Measurements from ENCODE around the gene RABL6. TPM values are rescaled to one million over a fixed set of nuclear protein-coding genes. Genes with fewer than 3 reads are reported as not detected.
"Not testable (repeated sequence)": the region's sequence is repeated elsewhere in the genome, so short reads cannot be mapped to it uniquely, and the experiment has no call there.

The RABL6 gene
- total RNA-seq, 2 donors from 2014 or later: 76.6 to 124 TPM

DNA sequence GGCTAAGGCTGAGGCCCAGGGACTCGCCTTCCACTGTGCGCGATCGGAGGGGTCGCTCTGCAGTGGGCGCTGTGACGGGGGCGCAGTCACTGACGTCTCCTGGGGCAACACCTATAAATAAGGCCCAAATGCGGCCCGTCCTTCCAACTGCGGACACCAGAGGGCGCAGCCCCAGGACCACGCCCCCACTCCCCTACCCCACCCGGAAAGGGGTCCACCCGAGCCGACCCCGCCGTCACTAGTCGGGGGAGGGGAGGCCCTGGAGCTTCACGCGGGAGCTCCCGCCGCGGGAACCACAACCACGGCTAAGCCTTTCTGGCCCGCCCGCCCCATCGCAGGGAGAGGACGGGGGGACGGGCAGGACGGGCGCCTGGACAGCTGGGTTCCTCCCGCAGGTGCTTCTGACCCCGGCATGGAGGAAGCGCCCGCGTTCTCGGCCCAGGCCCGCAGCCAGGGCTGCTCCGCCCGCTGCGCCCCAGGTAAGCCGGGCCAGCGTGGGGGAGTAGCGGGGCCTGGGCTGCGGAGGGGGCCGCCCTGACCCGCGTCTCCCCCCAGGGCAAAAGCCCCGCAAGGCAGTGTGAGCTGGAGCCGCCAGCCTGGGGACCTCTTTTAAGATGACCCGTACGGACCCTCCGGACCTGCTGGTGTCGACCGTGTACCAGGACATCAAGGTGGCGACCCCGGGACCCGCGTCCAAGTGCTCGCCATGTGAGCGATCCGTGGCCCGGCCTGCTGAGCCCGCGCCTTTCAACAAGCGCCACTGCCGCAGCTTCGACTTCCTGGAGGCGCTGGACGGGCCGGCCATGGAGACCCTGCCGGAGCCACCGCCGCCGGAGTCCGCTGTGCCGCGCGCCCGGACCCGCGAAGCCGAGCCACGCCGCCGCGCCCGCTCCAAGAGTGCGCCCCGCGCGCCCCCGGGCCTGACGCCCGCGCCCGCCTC lies 36.3 kb downstream of the RABL6 start:
- intact Hi-C loops (cut with DNase I): loop anchor here (5.0 to 10.0 kb wide), 2 partner anchors 119 to 193 kb away; no protein-coding TSS in a partner anchor
- H3K4me3 ChIP-seq; H3K36me3 ChIP-seq; H3K9me3 ChIP-seq; H3K27ac ChIP-seq; H3K27me3 ChIP-seq (replicated peaks; ENCODE audit: insufficient read depth); DNase-seq (ENCODE audit: low spot score): not testable (repeated sequence)
- WGBS: 2% methylated on average over 72 of the region's 99 CpGs
- TF ChIP-seq, protein P1, sequence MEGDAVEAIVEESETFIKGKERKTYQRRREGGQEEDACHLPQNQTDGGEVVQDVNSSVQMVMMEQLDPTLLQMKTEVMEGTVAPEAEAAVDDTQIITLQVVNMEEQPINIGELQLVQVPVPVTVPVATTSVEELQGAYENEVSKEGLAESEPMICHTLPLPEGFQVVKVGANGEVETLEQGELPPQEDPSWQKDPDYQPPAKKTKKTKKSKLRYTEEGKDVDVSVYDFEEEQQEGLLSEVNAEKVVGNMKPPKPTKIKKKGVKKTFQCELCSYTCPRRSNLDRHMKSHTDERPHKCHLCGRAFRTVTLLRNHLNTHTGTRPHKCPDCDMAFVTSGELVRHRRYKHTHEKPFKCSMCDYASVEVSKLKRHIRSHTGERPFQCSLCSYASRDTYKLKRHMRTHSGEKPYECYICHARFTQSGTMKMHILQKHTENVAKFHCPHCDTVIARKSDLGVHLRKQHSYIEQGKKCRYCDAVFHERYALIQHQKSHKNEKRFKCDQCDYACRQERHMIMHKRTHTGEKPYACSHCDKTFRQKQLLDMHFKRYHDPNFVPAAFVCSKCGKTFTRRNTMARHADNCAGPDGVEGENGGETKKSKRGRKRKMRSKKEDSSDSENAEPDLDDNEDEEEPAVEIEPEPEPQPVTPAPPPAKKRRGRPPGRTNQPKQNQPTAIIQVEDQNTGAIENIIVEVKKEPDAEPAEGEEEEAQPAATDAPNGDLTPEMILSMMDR (IDR thresholded peaks at IDR 0.05): peak; percentile 48 to 78 (median 63)
- peaks cover 13% of the 10 kb centered on the region for H3K4me1 ChIP-seq (replicated peaks)

DNA sequence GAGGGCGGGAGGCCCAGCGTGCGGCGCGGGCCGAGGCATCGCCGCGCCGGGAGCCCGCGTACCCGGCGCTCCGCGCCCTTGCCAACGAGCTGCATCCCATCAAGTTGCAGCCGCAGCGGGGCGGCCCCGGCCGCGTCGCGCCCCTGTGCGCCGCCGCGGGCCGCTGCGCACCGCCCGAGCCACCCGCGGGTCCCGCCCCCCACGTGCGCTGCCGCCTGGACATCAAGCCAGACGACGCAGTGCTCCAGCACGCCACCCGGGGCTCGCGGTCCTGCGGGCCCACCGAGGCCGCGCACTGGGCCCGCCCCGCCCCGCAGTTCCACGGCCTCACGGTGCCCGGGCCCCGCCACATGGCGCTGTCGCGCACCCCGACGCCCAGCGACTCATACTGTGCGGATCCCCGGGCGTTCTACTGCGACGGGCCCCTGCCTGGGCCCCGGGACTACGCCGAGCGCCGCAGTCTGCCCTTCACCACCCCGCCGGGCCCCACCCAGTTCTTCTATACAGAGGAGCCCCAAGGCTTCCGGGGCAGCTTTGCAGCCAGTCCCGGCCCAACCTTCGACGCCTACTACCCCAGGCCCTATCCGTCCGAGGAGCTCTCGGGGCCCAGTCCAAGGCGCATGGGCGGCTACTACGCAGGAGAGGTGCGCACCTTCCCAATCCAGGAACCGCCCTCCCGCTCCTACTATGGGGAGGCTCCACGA lies 37.2 kb downstream of the RABL6 start:
- Histone ChIP-seq H3K36me3 (no peaks in the 10 kb centered on the region), H3K27ac (no peak overlapping the region), H3K9me3 (no peaks in the 10 kb centered on the region), H3K4me1 (replicated peaks) (peaks cover 13% of the 10 kb centered on the region), H3K27me3 (replicated peaks; ENCODE audit: insufficient read depth) (no peaks in the 10 kb centered on the region), H3K4me3 (no peak overlapping the region)
- WGBS: 31% methylated on average over 58 of the region's 88 CpGs
- TF ChIP-seq POLR2A (IDR thresholded peaks at IDR 0.05) (no peak), POLR2AphosphoS5 (IDR thresholded peaks at IDR 0.05) (no peak)
- TF ChIP-seq, protein P1 (IDR thresholded peaks at IDR 0.05): no peak
- DNase-seq (ENCODE audit: low spot score): no peak
- intact Hi-C loops (cut with DNase I): loop anchor here (5.0 to 10.0 kb wide), 3 partner anchors 53 to 192 kb away; partner anchors contain the start of gene TMEM141

DNA sequence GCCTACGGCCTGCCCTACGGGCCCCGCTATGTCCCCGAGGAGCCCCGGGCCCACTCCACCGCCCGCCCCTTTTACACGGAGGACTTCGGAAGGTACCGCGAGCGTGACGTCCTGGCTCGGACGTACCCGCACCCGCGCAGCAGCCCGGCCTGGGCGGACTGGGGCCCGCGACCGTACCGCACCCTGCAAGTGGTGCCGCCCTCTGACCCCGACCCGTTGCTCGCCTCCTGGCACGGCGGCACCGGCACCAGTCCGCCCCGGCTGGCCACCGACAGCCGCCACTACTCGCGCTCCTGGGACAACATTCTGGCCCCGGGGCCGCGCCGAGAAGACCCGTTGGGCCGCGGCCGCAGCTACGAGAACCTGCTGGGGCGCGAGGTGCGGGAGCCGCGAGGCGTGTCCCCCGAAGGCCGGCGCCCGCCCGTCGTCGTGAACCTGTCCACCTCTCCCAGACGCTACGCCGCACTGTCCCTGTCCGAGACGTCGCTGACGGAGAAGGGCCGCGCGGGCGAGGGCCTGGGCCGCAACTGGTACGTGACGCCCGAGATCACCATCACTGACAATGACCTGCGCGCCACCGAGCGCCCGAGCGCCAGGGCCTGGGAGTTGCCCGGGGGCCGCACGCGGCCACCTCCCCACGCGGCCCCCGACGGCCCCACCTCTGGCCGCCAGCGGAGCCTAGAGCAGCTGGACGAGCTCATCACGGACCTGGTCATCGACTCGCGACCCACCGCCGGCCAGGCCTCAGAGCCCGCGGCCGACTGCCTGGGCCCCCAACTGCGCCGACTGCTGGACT lies 37.9 kb downstream of the RABL6 start:
- H3K27ac ChIP-seq: no peak overlapping the region
- H3K27me3 ChIP-seq (replicated peaks; ENCODE audit: insufficient read depth): no peaks in the 10 kb centered on the region
- no peak for TF ChIP-seq POLR2A (IDR thresholded peaks at IDR 0.05)
- TF ChIP-seq, protein P1 (IDR thresholded peaks at IDR 0.05): no peak
- no peak for TF ChIP-seq POLR2AphosphoS5 (IDR thresholded peaks at IDR 0.05)
- 39% methylated on average over 77 of the region's 102 CpGs for WGBS
- peaks cover 13% of the 10 kb centered on the region for H3K4me1 ChIP-seq (replicated peaks)
- no peaks in the 10 kb centered on the region for H3K9me3 ChIP-seq
- H3K36me3 ChIP-seq: no peaks in the 10 kb centered on the region
- no peak for DNase-seq (ENCODE audit: low spot score)
- intact Hi-C loops (cut with DNase I): loop anchor here (5.0 to 10.0 kb wide), 2 partner anchors 53 to 121 kb away; partner anchors contain the start of gene TMEM141
- H3K4me3 ChIP-seq: no peak overlapping the region

DNA sequence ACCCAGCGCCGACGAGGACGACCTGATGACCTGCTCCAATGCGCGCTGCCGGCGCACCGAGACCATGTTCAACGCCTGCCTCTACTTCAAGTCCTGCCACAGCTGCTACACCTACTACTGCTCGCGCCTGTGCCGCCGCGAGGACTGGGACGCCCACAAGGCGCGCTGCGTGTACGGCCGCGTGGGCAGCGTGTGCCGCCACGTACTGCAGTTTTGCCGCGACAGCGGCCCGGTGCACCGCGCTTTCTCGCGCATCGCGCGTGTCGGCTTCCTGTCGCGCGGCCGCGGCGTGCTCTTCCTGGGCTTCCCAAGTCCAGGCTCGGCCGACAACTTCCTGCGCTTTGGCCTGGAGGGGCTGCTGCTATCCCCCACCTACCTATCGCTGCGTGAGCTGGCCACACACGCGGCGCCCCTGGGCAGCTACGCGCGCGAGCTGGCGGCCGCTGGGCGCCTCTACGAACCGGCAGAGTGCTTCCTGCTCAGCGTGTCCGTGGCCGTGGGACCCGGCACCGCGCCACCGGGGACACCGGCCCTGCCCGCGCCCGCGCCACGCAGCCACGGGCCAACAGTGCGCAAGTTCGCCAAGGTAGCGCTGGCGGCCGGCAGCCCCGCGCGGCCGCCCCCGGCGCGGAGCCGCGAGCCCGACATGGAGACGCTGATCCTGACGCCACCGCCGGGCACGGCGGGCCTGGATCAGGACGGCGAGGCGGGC lies 38.8 kb downstream of the RABL6 start:
- H3K27me3 ChIP-seq (replicated peaks; ENCODE audit: insufficient read depth): no peaks in the 10 kb centered on the region
- TF ChIP-seq, protein P1 (IDR thresholded peaks at IDR 0.05): no peak
- TF ChIP-seq POLR2AphosphoS5 (IDR thresholded peaks at IDR 0.05): no peak
- TF ChIP-seq POLR2A (IDR thresholded peaks at IDR 0.05): no peak
- H3K4me1 ChIP-seq (replicated peaks): peaks cover 10% of the 10 kb centered on the region
- no peak for DNase-seq (ENCODE audit: low spot score)
- WGBS: 7% methylated on average over 41 of the region's 98 CpGs
- H3K27ac ChIP-seq: no peak overlapping the region
- no peaks in the 10 kb centered on the region for H3K36me3 ChIP-seq
- peak overlapping the region in 1 of 2 donors; percentile 56 for H3K4me3 ChIP-seq
- intact Hi-C loops (cut with DNase I): loop anchor here (5.0 to 10.0 kb wide), 2 partner anchors 54 to 122 kb away; partner anchors contain the start of gene TMEM141
- no peaks in the 10 kb centered on the region for H3K9me3 ChIP-seq
